Testis (tissue), 3 donors: ENCODE measurements around the gene NEU1. TPM values are rescaled to one million over a fixed set of nuclear protein-coding genes. Genes with fewer than 3 reads are reported as not detected.
A peak's percentile ranks its signal among the peaks of the same experiment; 100 is the strongest.

Source experiments
- DNase-seq: peaks from one replicate; pipeline ENCODE4 v3.0.0-alpha.2; 2019
- H3K27ac ChIP-seq, 2 donors: fragments of 200-600 bp; sonication (generic); one replicate each; pipeline ENCODE4 v1.5.1; 2019
- H3K27me3 ChIP-seq: fragments of 200-600 bp; sonication (generic); one replicate; pipeline ENCODE4 v1.5.1; 2019
- H3K36me3 ChIP-seq: fragments of 200-600 bp; sonication (generic); one replicate; pipeline ENCODE4 v1.5.1; 2017; ENCODE audit warnings: low read depth; ENCODE audit errors: missing control alignments
- H3K4me1 ChIP-seq: fragments of 200-600 bp; sonication (generic); one replicate; pipeline ENCODE4 v1.5.1; 2019
- H3K4me3 ChIP-seq, 2 donors: fragments of 200-600 bp; sonication (generic); one replicate each; pipeline ENCODE4 v1.5.1; 2017 to 2019
- H3K9me3 ChIP-seq: fragments of 200-600 bp; sonication (generic); one replicate; pipeline ENCODE4 v1.5.1; 2017
- POLR2A ChIP-seq: fragments of 450-650 bp; IDR thresholded peaks from one replicate; pipeline ENCODE4 v1.6.1; 2017; ENCODE audit warnings: antibody characterized with exemption, mild to moderate bottlenecking, moderate library complexity
- WGBS, 2 donors: methylation state at CpG; one replicate each; pipeline ENCODE4 v1.1.5; 2018; 5-methylcytosine and 5-hydroxymethylcytosine counted together
- intact Hi-C: fragments of 100-400 bp; cut with DNase I; formaldehyde crosslinking; loops from one replicate; pipeline ENCODE4 v1.15.1; 2023; ENCODE audit warnings: low total_unique reads
- polyA plus RNA-seq: library from polyadenylated mRNA; stranded (reverse); fragments of 350-450 nt; fragmentation: Illumina TruSeq; extraction: RNeasy Lipid Tissue Mini Kit (QIAGEN cat#74804); gene quantifications from one replicate; pipeline ENCODE4 v1.2.3, GENCODE V29; 2014; ENCODE audit warnings: low read depth, low replicate concordance; ENCODE audit not compliant: insufficient read depth
- total RNA-seq, 2 donors: library from RNA; depleted of rRNA; stranded (reverse); fragments of >200 nt; gene quantifications; one replicate each; pipeline ENCODE4 v1.2.3, GENCODE V29; 2016
- TF ChIP-seq, protein P1 (sequence below), 3 experiments: fragments of 450-650 bp in 2 of 3; fragments of 200-600 bp in 1 of 3; sonication (generic) in 1 of 3; IDR thresholded peaks; one replicate each; pipeline ENCODE4 v1.5.1; 2016 to 2019; ENCODE audit warnings: antibody characterized with exemption in 3 of 3, mild to moderate bottlenecking in 2 of 3, moderate library complexity in 1 of 3

The NEU1 gene
- total and polyA plus RNA-seq, 3 donors from 2014 or later: 27.4 to 65.9 (median 31.7) TPM

DNA sequence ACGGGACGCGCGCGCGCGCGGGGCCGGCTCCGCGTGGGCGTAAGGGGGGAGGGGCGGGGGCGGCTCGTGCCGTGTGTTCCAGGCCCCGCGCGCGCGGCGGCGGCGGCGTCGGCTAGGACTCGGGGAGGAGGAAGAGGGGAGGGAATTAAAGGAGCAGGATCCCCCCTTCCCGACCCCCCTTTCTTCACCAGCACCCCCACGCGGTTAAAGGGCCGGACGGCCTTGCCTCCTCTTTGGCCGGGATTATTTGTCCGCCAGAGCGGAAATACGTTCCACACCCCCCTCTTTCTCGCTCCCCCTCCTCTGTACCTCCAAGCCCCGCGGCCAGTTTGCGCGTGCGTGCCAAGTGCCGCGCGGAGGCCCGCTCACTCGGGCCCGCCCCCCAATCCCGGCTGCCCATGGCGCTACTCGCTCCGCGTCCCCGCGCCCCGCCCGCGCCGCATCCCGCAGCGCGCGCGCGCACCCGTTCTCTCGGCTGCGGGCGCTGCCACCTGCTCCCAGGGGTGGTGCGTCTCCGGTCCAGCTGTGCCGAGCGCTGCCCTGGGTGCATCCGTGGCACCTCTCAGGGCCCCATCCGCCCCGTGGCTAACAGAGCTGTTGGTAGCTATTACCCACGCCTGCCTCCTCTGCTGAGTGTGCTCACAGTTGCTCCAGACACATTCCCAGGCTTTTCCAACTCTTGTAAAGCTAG is 39.5 kb upstream of the NEU1 start, which contains the start of gene ZBTB12:
TSS of gene ZBTB12 (minus strand) at position 134 of the 691 bp plus-strand sequence. CDS start 781 bp downstream, outside the sequence.
- peak; percentile 94 for DNase-seq
- TF ChIP-seq, protein P1, sequence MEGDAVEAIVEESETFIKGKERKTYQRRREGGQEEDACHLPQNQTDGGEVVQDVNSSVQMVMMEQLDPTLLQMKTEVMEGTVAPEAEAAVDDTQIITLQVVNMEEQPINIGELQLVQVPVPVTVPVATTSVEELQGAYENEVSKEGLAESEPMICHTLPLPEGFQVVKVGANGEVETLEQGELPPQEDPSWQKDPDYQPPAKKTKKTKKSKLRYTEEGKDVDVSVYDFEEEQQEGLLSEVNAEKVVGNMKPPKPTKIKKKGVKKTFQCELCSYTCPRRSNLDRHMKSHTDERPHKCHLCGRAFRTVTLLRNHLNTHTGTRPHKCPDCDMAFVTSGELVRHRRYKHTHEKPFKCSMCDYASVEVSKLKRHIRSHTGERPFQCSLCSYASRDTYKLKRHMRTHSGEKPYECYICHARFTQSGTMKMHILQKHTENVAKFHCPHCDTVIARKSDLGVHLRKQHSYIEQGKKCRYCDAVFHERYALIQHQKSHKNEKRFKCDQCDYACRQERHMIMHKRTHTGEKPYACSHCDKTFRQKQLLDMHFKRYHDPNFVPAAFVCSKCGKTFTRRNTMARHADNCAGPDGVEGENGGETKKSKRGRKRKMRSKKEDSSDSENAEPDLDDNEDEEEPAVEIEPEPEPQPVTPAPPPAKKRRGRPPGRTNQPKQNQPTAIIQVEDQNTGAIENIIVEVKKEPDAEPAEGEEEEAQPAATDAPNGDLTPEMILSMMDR (IDR thresholded peaks at IDR 0.05): no peak
- TF ChIP-seq POLR2A: no peak
- WGBS, 2 donors: 0 to 1% methylated on average over 26 to 52 of the region's 77 CpGs
- Histone ChIP-seq H3K27me3 (no peaks in the 10 kb centered on the region), H3K4me1 (peaks cover 49% of the 10 kb centered on the region), H3K9me3 (no peaks in the 10 kb centered on the region), H3K4me3 (peak within 1 kb of the TSS; percentile 58 to 64), H3K27ac (peak within 1 kb of the TSS; percentile 75 to 83), H3K36me3 (no peaks in the 10 kb centered on the region)
- intact Hi-C loops: no loop called here

DNA sequence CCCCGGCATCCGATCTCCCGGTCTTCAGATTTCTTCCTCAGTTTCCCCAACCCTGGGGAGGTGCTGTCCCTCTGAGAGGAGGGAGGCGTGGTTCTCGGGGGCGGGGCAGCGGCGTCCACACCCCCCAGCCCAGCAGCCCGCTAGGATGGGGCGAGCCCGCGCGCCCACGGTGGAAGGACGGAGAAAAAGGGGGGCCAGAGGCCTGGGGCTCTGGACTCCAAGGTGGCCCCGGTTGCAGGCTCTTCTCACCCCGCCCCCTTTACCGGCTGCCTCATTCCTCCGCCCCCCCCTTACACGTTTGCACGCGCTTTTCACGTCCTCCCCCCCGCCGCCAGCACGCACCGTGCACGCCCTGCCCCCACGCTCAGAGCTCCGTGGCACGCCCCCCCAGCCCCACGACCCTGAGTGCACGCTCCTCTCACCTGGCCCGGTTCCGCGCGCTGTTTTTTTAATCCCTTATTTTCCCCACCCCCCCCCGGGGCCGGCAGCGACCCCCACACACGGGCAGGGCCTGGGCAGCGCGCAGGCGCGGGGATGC is 38.9 kb upstream of the NEU1 start:
- whole genome bisulfite sequencing, 2 donors: 0 to 1% methylated on average over 14 to 37 of the region's 45 CpGs
- peak overlapping the region; percentile 58 to 64 for H3K4me3 ChIP-seq
- TF ChIP-seq, protein P1 (IDR thresholded peaks at IDR 0.05): no peak
- no peak for TF ChIP-seq POLR2A
- no peaks in the 10 kb centered on the region for H3K36me3 ChIP-seq
- H3K4me1 ChIP-seq: peaks cover 51% of the 10 kb centered on the region
- no peaks in the 10 kb centered on the region for H3K27me3 ChIP-seq
- intact Hi-C loops: no loop called here
- DNase-seq: peak; percentile 66
- H3K9me3 ChIP-seq: no peaks in the 10 kb centered on the region
- peak overlapping the region; percentile 61 to 83 for H3K27ac ChIP-seq

DNA sequence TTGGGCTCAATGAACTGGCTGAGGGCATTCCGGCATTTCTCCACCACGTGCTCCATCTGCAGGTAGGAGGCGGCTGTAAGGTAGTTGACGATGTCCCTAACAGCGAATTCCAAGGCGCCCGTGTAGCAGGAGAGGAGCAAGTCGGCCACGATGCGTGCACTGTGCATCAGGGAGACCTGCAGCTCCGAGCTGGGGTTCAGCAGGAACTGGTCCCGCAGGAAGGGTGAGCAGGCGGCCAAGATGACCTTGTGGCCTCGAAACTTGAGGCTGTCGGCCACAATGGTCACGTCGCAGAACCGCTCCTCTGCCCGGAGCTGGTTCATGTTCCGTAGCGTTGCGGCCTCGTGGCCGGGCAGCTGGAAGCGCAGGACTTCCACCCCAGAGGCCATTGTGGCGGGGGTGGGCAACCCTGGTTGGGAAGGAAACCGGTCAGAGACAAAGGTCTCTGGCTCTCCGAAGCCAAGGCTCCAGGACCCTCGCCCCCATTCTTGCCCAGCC is 38.3 kb upstream of the NEU1 start:
- DNase-seq: peak; percentile 29
- Histone ChIP-seq H3K27me3 (no peaks in the 10 kb centered on the region), H3K4me3 (peak overlapping the region; percentile 58 to 64), H3K4me1 (peaks cover 51% of the 10 kb centered on the region), H3K36me3 (no peaks in the 10 kb centered on the region), H3K27ac (peak overlapping the region; percentile 61 to 83), H3K9me3 (no peaks in the 10 kb centered on the region)
- TF ChIP-seq POLR2A: no peak
- TF ChIP-seq, protein P1 (IDR thresholded peaks at IDR 0.05): no peak
- 0 to 8% methylated on average over 2 to 29 of the region's 29 CpGs for WGBS, 2 donors
- intact Hi-C loops: no loop called here

DNA sequence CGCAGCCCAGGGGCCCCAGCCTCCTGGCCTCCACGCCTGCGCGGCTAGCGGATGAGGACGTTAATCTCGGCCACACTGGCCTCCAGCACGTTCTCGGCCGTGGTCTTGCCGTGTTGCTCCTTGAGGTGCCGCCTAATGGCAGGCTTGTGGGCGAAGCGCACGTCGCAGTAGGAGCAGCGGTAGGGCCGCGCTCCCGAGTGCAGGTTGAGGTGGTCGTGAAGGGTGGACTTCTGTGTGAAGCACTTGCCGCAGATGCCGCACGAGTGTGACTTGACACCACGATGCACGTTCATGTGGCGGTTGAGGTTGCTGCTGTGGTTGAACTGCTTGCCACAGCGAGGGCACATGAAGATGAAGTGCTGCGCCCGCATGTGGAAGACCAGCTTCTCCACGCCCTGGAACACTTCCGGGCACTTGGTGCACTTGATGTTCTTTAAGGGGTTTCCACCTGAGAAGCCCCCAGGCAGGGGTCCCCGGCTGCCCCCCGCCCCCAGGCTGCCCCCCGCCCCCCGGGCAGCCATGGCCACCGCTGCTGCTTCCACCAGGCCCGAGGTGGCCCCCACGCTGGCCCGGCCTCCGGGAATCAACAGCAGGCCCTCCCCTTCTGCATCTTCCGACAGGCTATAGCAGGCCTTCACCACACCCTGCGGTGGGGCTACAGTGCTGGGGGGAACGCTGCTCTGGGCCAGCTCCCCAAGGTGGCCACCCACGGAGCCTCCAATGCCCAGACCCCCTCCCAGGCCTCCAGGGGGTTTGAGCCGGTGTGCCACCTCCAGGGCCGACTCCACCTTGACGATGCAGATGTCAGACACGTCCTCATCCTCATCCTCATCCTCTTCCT is 37.5 kb upstream of the NEU1 start:
- intact Hi-C loops: no loop called here
- no peak for TF ChIP-seq POLR2A
- TF ChIP-seq, protein P1 (IDR thresholded peaks at IDR 0.05): no peak
- Histone ChIP-seq H3K4me1 (peaks cover 51% of the 10 kb centered on the region), H3K27ac (peak overlapping the region in 1 of 2 donors; percentile 83), H3K36me3 (no peaks in the 10 kb centered on the region), H3K9me3 (no peaks in the 10 kb centered on the region), H3K4me3 (no peak overlapping the region), H3K27me3 (no peaks in the 10 kb centered on the region)
- WGBS, 2 donors: 54 to 66% methylated on average over 31 to 49 of the region's 49 CpGs
- DNase-seq: no peak
